Cardiac fibroblast (primary cell): ENCODE data around the gene IGFBP1.
A peak's percentile ranks its signal among the peaks of the same experiment; 100 is the strongest.

ENCODE experiments used
- DNase-seq, 2 donors: peaks; one replicate each; pipeline versions ENCODE4 v3.0.0 to v3.0.0-alpha.2; 2010; ENCODE audit warnings: low read depth in 2 of 2
- H3K4me3 ChIP-seq, 2 donors: replicated peaks in 1 of 2; 1 replicate in 1 of 2; 2 replicates in 1 of 2; pipeline ENCODE4 v1.5.1; 2011; ENCODE audit warnings: low read depth in 2 of 2, low read length in 2 of 2, mild to moderate bottlenecking in 2 of 2, moderate library complexity in 1 of 2
- TF ChIP-seq, protein P1 (sequence below): IDR thresholded peaks from one replicate; pipeline ENCODE4 v1.5.1; 2011; ENCODE audit warnings: low read depth, mild to moderate bottlenecking, low read length, inconsistent platforms

Gene IGFBP1

DNA sequence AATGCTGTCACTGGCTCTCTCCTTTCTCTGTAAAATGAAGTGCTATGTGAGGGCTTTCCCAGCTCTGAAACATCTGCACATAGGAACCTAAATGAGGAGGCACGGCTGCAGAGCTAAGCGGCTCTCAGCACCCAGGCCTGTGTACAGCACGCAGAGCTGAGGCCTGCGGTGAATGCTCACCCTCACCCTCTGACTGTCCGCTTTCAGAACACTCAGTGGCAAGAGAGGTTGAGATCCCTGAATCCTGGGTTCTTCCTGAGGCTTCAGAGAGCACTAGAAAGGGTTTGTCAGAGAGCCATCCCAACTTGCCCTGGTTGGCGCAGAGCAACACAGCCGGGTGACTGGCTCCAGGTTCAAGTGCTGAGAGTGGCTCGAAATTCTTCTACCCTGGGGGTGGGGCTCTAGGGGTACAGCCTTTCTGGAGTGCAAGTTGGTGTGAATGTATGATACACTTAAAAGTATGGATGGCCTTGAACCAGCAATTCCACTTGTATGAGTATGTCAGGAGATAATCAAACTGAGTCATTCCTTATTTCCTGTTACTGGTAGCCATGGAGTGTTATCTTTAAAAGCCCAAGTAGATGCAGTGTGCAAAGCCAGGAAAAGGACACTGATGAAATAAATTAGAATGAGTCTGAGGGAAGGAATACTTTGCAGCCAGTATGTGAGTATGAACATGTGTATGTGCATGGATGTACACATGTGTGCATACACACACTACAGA lies 13.7 kb upstream of the IGFBP1 start:
- H3K4me3 ChIP-seq = no peak overlapping the region
- DNase-seq = peak; percentile 82 to 86
- TF ChIP-seq, protein P1, sequence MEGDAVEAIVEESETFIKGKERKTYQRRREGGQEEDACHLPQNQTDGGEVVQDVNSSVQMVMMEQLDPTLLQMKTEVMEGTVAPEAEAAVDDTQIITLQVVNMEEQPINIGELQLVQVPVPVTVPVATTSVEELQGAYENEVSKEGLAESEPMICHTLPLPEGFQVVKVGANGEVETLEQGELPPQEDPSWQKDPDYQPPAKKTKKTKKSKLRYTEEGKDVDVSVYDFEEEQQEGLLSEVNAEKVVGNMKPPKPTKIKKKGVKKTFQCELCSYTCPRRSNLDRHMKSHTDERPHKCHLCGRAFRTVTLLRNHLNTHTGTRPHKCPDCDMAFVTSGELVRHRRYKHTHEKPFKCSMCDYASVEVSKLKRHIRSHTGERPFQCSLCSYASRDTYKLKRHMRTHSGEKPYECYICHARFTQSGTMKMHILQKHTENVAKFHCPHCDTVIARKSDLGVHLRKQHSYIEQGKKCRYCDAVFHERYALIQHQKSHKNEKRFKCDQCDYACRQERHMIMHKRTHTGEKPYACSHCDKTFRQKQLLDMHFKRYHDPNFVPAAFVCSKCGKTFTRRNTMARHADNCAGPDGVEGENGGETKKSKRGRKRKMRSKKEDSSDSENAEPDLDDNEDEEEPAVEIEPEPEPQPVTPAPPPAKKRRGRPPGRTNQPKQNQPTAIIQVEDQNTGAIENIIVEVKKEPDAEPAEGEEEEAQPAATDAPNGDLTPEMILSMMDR = no peak

DNA sequence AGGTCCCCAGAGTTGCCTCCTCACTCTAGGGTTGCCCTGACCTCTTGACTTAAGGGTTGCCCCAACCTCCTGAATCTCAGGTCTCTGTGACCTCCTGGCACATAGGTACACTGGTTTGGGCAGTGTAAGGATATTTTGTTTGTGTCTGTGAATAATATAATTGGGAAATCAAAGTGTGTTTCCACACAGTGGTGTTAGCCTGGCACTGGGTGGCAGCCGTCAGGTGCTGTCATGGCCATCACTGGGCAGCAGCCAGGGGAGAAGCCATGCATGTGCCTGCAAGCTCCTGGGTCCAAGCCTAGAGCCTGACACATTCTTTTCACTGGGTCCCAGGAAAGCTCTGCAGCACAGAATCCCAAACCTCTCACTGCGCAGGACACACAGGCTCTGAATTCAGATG lies 11.8 kb upstream of the IGFBP1 start:
- DNase-seq = no peak
- H3K4me3 ChIP-seq = no peak overlapping the region
- TF ChIP-seq, protein P1 = no peak

DNA sequence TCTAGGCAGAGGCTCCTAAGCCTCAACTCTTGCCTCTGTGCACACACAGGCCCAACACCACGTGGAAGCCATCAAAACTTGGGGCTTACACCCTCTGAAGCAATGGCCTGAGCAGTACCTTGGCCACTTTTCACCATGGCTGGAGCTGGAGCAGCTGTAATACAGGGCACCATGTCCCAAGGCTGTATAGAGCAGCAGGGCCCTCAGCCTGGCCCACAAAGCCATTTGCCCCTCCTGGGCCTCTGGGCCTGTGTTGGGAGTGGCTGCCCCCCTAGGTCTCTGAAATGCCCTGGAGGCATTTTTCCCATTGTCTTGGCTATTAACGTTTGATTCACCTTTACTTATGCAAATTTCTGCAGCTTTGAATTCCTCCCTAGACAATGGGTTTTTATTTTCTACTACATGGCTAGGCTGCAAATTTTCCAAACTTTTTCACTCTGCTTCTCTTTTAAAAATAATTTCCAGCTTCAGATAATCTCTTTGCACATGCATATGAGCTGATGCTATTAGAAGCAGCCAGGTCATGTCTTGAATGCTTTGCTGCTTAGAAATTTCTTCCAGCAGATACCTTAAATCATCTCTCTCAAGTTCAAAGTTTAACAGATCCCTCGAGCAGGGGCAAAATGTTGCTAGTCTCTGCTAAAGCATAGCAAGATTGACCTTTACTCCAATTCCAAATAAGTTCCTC lies 9.7 kb upstream of the IGFBP1 start:
- no peak overlapping the region for H3K4me3 ChIP-seq
- no peak for DNase-seq
- TF ChIP-seq, protein P1 = no peak

- DNase-seq = no peak
- H3K4me3 ChIP-seq = no peak overlapping the region
- TF ChIP-seq, protein P1 = no peak
Measured at GRCh38 chr7:45880433-45880860, 7.8 kb upstream of the IGFBP1 start.

- TF ChIP-seq, protein P1 = no peak
- H3K4me3 ChIP-seq = no peak overlapping the region
- DNase-seq = no peak
Measured at GRCh38 chr7:45881280-45881758, 7.0 kb upstream of the IGFBP1 start.

DNA sequence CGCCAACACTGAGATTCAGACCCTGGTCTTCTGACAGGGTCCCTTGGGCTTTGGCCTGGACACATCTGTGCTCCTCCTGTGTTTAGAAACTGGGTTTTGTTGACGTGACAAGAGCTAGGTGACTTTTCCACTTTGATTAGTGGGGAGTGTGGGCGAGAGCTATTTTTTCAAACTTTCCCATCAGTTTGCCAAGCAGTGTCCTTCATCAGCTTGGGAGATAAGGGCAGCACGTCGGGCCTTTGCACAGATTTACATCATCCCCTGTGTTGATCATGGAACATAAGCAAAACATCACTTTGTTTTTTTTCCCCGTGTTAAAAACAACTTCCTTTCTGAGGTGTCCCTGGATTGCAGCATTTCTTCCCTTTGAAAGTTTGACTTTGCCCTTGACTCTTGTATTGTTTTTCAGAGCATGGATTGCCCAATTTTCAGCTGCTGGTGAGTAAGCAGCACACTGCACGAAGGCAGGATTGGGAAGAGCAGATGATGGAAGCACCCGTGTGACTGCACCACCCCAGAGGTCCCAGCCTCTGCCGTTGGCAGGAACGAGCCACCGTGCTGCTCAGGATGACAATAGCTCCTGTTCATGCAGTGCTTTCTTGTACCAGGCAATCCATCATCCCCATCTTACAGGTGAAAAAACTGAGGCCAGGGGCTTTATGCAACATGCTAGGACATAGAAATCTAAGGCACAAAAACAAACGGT lies 6.4 kb upstream of the IGFBP1 start:
- H3K4me3 ChIP-seq = no peak overlapping the region
- peak; percentile 93 to 97 for DNase-seq
- TF ChIP-seq, protein P1 = no peak
